Measurements from ENCODE around the gene ZNF467.

GRCh38 chr7:149727053-149727898 is 46.1 kb downstream of the ZNF467 start:
- TF ChIP-seq POLR2A (IDR thresholded peaks at IDR 0.05), result no peak
- no peak for TF ChIP-seq CTCF (IDR thresholded peaks at IDR 0.05)
